Measurements from ENCODE around the gene KCNS1.

Gene KCNS1

DNA sequence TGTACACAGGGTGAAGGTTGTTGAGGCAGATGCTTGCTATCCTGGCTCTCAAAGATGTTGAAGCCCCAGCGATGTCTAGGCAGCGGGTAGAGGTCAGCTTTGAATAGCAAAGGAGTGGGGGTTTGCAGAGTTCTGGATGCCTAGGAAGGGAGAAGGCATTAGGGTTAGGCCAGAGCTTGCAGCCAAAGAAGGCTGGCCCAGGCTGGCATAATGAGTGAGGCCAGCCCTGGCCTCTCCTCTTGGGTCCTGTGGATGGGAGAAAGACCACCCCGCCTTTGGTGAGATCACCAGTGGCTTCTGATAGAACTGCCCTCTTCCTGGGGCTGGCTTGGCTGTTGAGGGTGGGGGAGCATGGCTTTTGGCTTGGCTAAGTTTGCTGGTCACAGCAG lies 14.5 kb upstream of the KCNS1 start:
- TF ChIP-seq ZNF274 (IDR thresholded peaks at IDR 0.05; ENCODE audit: low read depth, low read length) = no peak
- no peak overlapping the region for H3K4me3 ChIP-seq (ENCODE audit: low read length)

DNA sequence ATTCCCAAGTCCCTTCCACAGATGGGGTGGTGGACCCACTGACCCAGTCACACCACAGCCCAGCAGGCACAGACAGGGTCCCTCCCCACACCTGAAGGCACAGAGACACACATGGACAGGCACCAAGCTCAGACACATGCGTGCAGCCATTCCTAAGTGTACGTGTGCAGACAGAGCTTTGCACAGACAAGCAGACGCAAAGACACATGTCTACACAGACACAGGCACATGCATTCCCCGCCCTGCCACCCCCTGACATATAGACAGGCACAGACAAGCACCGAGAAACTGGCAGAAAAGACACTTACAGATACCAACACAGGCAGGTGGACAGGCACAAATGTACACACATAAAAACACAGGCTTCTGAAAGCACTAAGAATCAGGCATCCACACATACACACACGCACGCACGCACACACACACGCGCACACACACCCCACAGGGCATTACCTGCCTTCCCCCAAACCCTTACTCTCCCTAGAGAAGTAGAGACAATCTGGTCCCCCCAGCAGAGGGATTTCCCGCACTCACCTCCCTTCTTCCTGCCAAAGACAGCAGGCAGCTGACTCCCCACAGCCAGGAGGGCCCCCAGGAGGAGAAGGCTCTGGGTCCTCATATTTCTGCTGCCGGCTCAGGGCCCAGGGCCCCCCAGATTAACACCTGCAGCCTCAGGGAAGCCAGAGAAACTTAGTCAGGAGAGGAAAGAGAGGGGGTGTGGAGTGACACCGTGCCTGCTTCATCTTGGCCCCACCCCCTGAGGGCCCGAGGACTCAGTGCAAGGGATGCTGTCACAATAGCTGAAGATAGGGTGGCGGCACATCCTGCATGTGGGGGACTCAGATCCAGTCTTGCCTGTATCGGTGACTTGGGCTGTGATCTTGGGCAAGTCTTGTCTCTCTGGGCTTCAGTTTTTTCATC lies 13.8 kb upstream of the KCNS1 start, which contains the start of gene WFDC5:
Gene WFDC5, minus strand, starts transcription at position 710 of the 921 bp plus-strand sequence. Its CDS starts 91 bp downstream, at position 619.
- no peak for TF ChIP-seq ZNF274 (IDR thresholded peaks at IDR 0.05; ENCODE audit: low read depth, low read length)
- no peak within 1 kb of the TSS for H3K4me3 ChIP-seq (ENCODE audit: low read length)

DNA sequence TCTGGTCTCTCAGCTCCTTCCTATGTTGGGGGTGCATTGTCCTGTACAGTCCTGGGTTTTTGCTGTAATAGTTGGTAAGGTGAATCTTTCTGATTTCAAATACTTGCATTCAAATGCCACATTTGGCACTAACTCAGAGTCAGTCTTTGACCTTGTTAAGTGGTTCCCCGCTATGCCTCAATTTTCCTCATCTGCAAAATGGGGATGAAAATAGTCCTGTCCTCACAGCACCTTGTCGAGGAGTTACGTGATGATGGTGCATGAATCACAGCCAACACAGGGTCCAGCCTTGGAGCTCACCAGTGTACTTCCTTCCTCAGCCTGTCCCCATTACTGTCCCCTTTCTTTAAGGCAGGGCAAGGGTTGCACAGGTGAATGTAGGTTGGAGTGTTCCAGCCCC lies 12.9 kb upstream of the KCNS1 start:
- no peak for TF ChIP-seq ZNF274 (IDR thresholded peaks at IDR 0.05; ENCODE audit: low read depth, low read length)
- H3K4me3 ChIP-seq (ENCODE audit: low read length) = no peak overlapping the region

DNA sequence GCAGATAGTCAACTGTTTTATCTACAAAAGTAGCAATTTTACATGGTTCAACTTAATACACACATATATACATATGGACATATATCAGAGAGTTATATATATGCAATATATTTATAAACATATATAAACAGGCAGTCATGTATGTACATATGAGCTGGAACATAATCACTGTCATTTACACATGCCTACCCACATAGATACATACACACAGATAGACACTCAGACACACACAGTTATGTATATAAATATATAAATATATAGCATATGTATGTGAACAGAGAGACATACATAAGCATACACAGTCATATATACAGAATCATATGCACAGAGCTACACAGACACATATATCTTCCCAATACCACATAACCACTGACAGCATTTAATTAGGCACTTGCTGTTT lies 11.8 kb upstream of the KCNS1 start:
- no peak overlapping the region for H3K4me3 ChIP-seq (ENCODE audit: low read length)
- TF ChIP-seq ZNF274 (IDR thresholded peaks at IDR 0.05; ENCODE audit: low read depth, low read length) = no peak

DNA sequence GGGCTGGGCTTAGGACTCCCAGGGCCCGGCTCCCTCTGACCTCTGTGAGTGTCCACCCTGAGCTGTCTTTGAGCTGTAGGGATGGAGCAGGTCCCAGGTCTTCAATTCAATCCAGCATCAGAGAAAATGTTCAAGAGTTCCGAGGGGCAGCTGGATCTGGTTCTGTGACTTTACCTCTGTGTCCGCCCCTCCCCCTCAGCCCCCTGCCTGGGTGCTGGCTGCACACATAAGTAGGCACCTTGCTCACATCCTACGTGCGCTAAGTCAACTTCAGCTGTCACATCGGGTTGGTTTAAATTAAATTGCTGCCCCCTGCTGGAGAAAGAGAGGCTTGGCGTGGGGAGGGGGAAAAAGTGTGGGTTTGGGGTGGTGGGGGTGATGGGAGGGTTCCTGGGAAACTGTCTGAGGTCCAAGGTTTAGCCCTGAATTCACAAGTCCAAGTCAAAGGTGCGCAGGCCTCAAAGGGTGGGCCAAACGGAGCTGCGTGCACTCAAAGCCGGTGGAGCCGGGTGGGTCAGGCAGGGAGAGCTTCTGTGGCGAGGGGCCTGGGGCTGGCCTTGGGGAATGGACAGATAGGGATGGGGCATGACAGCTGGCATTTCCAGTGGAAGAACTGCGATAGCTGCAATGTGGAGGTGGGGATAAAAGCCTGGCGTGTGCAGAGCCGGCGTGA lies 11.0 kb upstream of the KCNS1 start:
- H3K4me3 ChIP-seq (ENCODE audit: low read length) = no peak overlapping the region
- no peak for TF ChIP-seq ZNF274 (IDR thresholded peaks at IDR 0.05; ENCODE audit: low read depth, low read length)

DNA sequence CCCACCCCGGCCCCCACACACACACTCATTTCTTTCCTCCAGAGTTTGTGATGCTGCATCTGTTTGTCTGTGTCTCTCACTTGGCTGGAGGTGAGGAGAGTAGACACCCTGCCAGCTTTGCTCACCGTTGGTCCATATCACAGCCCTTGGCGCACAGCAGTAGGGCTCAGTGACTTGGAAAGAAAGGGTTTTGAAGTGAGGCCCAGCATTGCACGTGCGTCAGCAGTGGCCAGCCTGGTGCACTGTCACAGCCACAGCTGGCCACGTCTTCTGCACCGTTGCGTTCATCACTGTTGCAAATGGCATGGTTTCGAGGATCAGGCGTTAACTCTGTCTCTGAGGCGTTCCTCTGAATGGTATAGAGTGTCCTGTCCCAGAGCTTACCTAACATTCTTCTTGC lies 10.4 kb upstream of the KCNS1 start:
- no peak for TF ChIP-seq ZNF274 (IDR thresholded peaks at IDR 0.05; ENCODE audit: low read depth, low read length)
- H3K4me3 ChIP-seq (ENCODE audit: low read length) = no peak overlapping the region

DNA sequence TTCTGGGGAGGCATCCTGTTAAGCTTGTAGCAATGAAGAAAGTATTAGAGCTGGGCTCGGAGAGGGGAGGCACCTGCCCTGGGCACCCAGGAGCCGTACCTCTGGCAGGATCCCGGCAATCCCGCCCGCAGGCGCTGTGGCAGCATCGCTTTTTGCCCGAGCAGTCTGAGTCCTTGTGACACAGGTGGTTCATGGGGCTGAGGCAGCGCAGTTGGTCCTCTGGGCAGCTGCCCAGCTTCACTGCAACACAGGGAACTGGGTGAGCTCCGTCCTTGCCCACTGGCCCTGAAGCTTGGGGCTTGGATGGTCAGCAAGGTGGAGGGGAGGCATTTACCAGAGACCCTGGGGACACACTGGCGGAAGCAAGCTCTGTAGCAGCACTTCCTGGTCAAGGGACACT lies 9.4 kb upstream of the KCNS1 start:
- H3K4me3 ChIP-seq (ENCODE audit: low read length) = no peak overlapping the region
- no peak for TF ChIP-seq ZNF274 (IDR thresholded peaks at IDR 0.05; ENCODE audit: low read depth, low read length)

DNA sequence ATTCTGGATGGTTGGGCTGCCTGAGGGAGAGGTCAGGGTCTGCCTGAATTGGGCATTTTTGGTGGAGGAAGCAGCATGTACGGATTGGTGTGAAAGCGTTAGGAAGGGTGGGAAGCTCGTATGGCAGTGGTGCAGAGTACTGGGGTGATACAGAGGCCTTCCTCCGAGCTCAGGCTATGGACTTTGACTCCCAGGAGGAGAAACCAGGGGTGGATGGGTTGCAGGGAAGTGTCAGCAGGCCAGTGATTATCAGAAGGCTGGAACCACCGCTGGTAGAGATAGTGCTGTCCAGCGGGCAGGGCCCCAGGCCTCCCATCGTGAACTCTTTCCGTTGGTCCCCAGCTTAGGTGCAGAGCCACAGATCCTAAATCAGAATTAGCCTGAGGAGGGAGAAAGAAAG lies 8.7 kb upstream of the KCNS1 start:
- no peak overlapping the region for H3K4me3 ChIP-seq (ENCODE audit: low read length)
- TF ChIP-seq ZNF274 (IDR thresholded peaks at IDR 0.05; ENCODE audit: low read depth, low read length) = no peak

DNA sequence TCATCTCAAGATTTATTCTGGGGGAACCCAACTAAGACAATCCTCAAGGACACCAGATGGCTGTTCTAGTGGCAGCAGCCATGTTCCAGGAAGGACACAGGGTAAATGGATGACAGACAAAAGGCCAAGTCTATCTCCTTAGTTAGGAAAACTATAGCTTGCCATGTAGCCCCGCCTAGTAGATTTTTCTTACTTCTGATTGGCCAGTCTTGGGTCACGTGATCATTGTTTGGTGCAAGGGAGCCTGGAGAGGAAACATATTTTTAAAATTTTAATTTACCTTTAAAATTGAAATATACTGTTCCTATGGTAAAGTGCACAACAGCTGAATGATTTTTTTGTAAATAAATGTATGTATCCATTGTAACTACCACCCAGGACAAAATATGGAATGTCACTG lies 4.4 kb upstream of the KCNS1 start:
- H3K4me3 ChIP-seq (ENCODE audit: low read length) = no peak overlapping the region
- TF ChIP-seq ZNF274 (IDR thresholded peaks at IDR 0.05; ENCODE audit: low read depth, low read length) = no peak

DNA sequence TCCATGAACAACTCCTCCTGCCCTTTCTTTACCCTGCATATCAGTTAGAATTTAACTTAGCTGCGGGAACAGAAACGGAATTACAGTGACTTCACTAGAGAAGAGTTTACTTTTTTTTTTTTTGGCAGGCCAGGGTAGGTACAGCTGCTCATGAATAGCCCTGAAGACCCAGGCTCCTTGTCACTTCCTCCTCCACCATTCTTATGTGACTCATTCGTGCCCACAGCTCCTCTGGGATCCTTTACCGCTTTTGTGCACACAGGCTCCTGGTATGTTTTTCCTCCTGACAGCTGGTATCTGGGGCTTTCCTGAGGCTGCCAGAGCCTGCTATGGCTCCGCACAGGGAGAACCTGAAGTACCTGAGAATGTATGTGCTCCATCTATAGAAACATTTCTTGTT lies 3.9 kb upstream of the KCNS1 start:
- TF ChIP-seq ZNF274 (IDR thresholded peaks at IDR 0.05; ENCODE audit: low read depth, low read length) = no peak

DNA sequence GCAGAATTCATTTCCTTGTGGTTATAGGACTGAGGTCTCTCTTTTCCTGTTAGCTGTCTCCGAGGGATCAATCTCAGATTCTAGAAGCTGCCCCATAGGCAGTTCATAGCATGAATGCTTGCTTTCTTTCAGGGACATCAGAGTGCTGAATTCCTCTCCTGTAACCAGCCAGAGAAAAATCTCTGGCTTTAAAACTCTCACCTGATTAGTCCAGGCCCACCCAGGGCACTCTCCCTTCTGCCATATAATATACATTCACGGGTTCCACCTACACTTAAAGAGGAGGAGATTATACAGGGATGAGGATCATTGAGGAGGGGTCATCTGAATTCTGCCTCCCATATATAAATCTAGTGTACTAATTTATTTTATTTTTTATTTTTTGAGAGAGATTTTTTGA lies 2.1 kb upstream of the KCNS1 start:
- H3K4me3 ChIP-seq (ENCODE audit: low read length) = no peak overlapping the region
- TF ChIP-seq ZNF274 (IDR thresholded peaks at IDR 0.05; ENCODE audit: low read depth, low read length) = no peak

More for the DNA sequence above, 3.9 kb upstream of the KCNS1 start:
- no peak overlapping the region for H3K4me3 ChIP-seq (ENCODE audit: low read length)

DNA sequence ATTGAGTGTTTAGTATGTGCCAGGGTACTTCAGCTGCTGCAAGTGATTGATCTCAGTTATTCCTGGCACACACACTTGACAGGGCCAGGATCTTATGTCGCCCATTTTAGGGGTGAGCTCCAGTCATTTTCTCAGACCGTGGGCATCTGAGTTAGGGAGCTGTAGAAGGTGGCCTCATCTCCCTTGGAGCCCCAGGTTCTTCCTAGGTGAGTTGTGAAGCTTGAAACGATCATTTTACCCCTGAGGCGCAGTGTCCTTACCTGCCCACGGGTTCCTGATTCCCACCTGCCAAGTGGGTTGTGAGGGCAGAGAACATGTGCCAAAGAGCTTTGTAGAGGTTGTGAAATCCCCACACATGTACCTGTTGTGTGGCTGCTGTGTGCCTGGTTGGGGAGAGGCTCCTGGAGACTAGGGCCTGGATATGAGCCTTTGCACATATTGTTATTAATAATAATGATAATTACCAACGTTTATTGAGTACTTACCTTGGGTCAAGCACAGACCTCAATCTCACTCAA lies 465 bp upstream of the KCNS1 start:
- no peak for TF ChIP-seq ZNF274 (IDR thresholded peaks at IDR 0.05; ENCODE audit: low read depth, low read length)
- H3K4me3 ChIP-seq (ENCODE audit: low read length) = no peak overlapping the region

DNA sequence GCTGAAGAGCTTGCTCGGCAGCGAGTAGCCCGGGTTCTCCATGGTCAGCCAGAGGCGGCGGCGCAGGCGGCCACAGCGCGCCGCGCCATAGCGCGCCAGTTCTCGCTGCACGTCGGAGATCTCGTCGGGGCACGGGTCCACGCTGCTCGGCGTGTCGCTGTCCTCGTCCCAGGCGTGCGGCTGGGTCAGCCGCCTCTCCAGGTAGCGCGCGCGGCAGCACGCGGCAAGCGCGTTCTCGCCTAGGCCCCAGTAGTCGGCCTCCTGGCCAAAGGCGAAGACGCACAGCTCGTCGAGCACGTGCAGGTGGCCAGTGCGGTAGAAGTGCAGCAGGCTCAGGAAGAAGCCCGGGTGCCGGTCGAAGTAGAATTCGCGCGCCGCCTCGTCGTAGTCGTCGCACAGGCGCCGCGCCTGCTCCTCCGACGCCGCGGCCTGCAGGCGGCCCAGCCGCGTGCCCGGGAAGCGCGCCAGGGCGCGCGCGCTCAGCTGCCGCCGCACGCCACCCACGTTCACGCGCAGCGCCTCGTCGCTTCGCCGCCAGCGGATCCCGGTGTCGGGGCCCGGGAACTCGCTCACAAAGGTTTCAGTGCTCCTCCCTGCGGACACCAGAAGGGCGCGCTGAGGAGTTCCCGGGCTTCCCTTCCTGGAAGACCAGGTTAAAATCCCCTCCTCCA lies 2.7 kb downstream of the KCNS1 start:
- H3K4me3 ChIP-seq (ENCODE audit: low read length) = no peak overlapping the region; the same call in 1 of the 2 replicates
- no peak for TF ChIP-seq ZNF274 (IDR thresholded peaks at IDR 0.05; ENCODE audit: low read depth, low read length)

DNA sequence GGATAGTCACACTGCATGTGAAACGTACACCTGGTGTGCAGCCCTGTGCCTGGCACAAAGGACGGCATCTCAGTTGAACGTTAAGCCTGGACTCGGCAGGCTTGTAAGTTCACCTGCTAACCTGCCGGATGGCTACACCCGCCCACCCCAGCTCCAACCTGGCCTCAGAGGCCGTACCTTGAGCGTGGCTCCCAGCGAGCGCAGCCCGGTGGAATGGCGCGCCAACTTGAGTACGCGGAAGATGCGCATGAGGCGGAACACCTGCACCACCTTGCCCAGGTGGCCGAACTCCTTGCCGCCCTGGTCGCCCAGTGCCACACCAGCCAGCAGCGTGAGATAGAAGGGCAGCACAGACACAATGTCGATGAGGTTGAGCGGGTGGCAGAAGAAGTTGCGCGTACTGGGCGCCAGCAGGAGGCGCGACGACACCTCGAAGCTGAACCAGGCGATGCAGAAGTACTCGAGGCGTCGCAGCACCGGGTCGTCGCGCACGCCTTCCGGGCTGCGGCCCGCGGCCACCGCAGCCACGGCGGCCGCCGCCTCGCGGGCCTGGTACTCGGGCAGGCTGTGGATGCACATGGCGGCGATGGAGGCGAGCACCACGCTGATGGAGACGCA lies 3.3 kb downstream of the KCNS1 start:
- TF ChIP-seq ZNF274 (IDR thresholded peaks at IDR 0.05; ENCODE audit: low read depth, low read length) = no peak
- H3K4me3 ChIP-seq (ENCODE audit: low read length) = no peak overlapping the region; the same call in 1 of the 2 replicates
